IMR-90 (cell line): ENCODE results near the gene SOX5. TPM values are rescaled to one million over a fixed set of nuclear protein-coding genes. Genes with fewer than 3 reads are reported as not detected.

ENCODE experiments used
- ATAC-seq: fragments of 200-7000 bp; cut with Tn5 transposase; 2 replicates; pipeline ENCODE4 v1.9.1; 2020; ENCODE audit warnings: low read depth, mild to moderate bottlenecking, moderate library complexity
- BruUV-seq: library from RNA; stranded (reverse); fragments of 400-500 nt; replicated peaks from 2 replicates; lab custom pipeline; 2021; lab: Mats Ljungman, UMichigan
- CTCF ChIA-PET: fragments of 300-600 bp; formaldehyde crosslinking; extraction: SDS; loops from one replicate; lab custom pipeline; 2021; ENCODE audit warnings: antibody characterized with exemption; lab: Yijun Ruan, JAX
- POLR2A ChIA-PET: fragments of 300-600 bp; sonication (Branson Sonifier 250); formaldehyde crosslinking; loops from one replicate; lab custom pipeline; 2022; ENCODE audit warnings: antibody characterized with exemption; ENCODE audit not compliant: unreplicated experiment; lab: Charles Lee
- DNase-seq: peaks from one replicate; pipeline ENCODE4 v3.0.0; 2013
- H2AFZ ChIP-seq: replicated peaks from 2 replicates; pipeline ENCODE3; 2013; ENCODE audit warnings: low read length, mild to moderate bottlenecking; ENCODE audit not compliant: poor library complexity
- H2AK5ac ChIP-seq: 2 replicates; pipeline ENCODE4 v1.6.1; 2013; ENCODE audit warnings: low read depth, low read length, inconsistent platforms
- H2AK9ac ChIP-seq: replicated peaks from 2 replicates; pipeline ENCODE3; 2013; ENCODE audit warnings: mild to moderate bottlenecking, low read depth, low read length, moderate library complexity; ENCODE audit not compliant: poor library complexity
- H2BK120ac ChIP-seq: 2 replicates; pipeline ENCODE4 v1.6.1; 2013; ENCODE audit warnings: low read depth, low read length, inconsistent platforms
- H2BK15ac ChIP-seq: 3 replicates; pipeline ENCODE4 v1.6.1; 2013; ENCODE audit warnings: low read depth, low read length, inconsistent platforms
- H2BK20ac ChIP-seq: 2 replicates; pipeline ENCODE4 v1.6.1; 2013; ENCODE audit warnings: low read depth, mild to moderate bottlenecking, inconsistent platforms, low read length, moderate library complexity
- H2BK5ac ChIP-seq: 2 replicates; pipeline ENCODE4 v1.6.1; 2013; ENCODE audit warnings: mild to moderate bottlenecking, low read depth, low read length, inconsistent platforms; ENCODE audit not compliant: poor library complexity, severe bottlenecking
- H3K14ac ChIP-seq: replicated peaks from 2 replicates; pipeline ENCODE4 v1.6.1; 2013; ENCODE audit warnings: low read depth, low read length, inconsistent platforms
- H3K18ac ChIP-seq: 2 replicates; pipeline ENCODE4 v1.6.1; 2013; ENCODE audit warnings: low read depth, low read length, control low read depth
- H3K23ac ChIP-seq: 2 replicates; pipeline ENCODE4 v1.6.1; 2013; ENCODE audit warnings: low read depth, low read length, inconsistent platforms
- H3K27ac ChIP-seq: 2 replicates; pipeline ENCODE4 v1.5.1; 2013; ENCODE audit warnings: mild to moderate bottlenecking, control low read depth, low read length; ENCODE audit not compliant: insufficient read depth
- H3K27me3 ChIP-seq: 2 replicates; pipeline ENCODE4 v1.6.1; 2013; ENCODE audit warnings: low read length; ENCODE audit not compliant: control insufficient read depth, insufficient read depth
- H3K36me3 ChIP-seq: 2 replicates; pipeline ENCODE4 v1.6.1; 2013; ENCODE audit warnings: low read length, mixed read lengths; ENCODE audit not compliant: control insufficient read depth, insufficient read depth
- H3K4ac ChIP-seq: 2 replicates; pipeline ENCODE4 v1.6.1; 2013; ENCODE audit warnings: low read depth, low read length, inconsistent platforms
- H3K4me1 ChIP-seq: 2 replicates; pipeline ENCODE4 v1.6.1; 2013; ENCODE audit warnings: low read length, mixed read lengths; ENCODE audit not compliant: control insufficient read depth, insufficient read depth
- H3K4me2 ChIP-seq: 2 replicates; pipeline ENCODE4 v1.6.1; 2013; ENCODE audit warnings: low read depth, mild to moderate bottlenecking, control low read depth, low read length, moderate library complexity
- H3K4me3 ChIP-seq: 2 replicates; pipeline ENCODE4 v1.5.1; 2013; ENCODE audit warnings: low read depth, mild to moderate bottlenecking, control low read depth, low read length, moderate library complexity; ENCODE audit not compliant: insufficient read depth
- H3K56ac ChIP-seq: 2 replicates; pipeline ENCODE4 v1.6.1; 2013; ENCODE audit warnings: low read length, inconsistent platforms; ENCODE audit not compliant: insufficient read depth; ENCODE audit errors: extremely low read depth
- H3K79me1 ChIP-seq, 2 experiments: 2 replicates each; pipeline ENCODE4 v1.6.1; 2013; ENCODE audit warnings: low read length in 2 of 2, inconsistent platforms in 1 of 2, low read depth in 1 of 2
- H3K9ac ChIP-seq: 2 replicates; pipeline ENCODE4 v1.6.1; 2013; ENCODE audit warnings: low read depth, low read length, control low read depth
- H3K9me1 ChIP-seq: 2 replicates; pipeline ENCODE4 v1.6.1; 2013; ENCODE audit warnings: low read length, inconsistent platforms; ENCODE audit not compliant: insufficient read depth
- H3K9me3 ChIP-seq: 2 replicates; pipeline ENCODE4 v1.6.1; 2013; ENCODE audit warnings: low read length; ENCODE audit not compliant: control insufficient read depth, insufficient read depth
- H4K20me1 ChIP-seq: 2 replicates; pipeline ENCODE4 v1.6.1; 2013; ENCODE audit warnings: low read length, inconsistent platforms; ENCODE audit not compliant: insufficient read depth
- H4K5ac ChIP-seq: 2 replicates; pipeline ENCODE4 v1.6.1; 2013; ENCODE audit warnings: mild to moderate bottlenecking, low read depth, low read length, control low read depth
- H4K8ac ChIP-seq, 2 experiments: 2 replicates each; pipeline ENCODE4 v1.6.1; 2013; ENCODE audit warnings: low read depth in 2 of 2, low read length in 2 of 2, control low read depth in 1 of 2, inconsistent platforms in 1 of 2
- H4K91ac ChIP-seq: 2 replicates; pipeline ENCODE4 v1.6.1; 2013; ENCODE audit warnings: low read depth, low read length, inconsistent platforms; ENCODE audit not compliant: insufficient read depth
- BHLHE40 ChIP-seq: fragments of 150-350 bp; IDR thresholded peaks from 2 replicates; pipeline ENCODE4 v1.6.1; 2016; ENCODE audit warnings: mild to moderate bottlenecking, low read depth, low read length
- CEBPB ChIP-seq: IDR thresholded peaks from 2 replicates; pipeline ENCODE4 v1.6.1; 2012; ENCODE audit warnings: low read depth, low read length, improper control_type of control experiment
- MXI1 ChIP-seq: IDR thresholded peaks from 2 replicates; pipeline ENCODE4 v1.6.1; 2012; ENCODE audit warnings: low read depth, mild to moderate bottlenecking, low read length, moderate library complexity, borderline replicate concordance
- NFE2L2 ChIP-seq: fragments of 150-350 bp; IDR thresholded peaks from 2 replicates; pipeline ENCODE4 v1.6.1; 2016; ENCODE audit warnings: low read depth, mild to moderate bottlenecking, low read length
- POLR2A ChIP-seq: IDR thresholded peaks from 2 replicates; pipeline ENCODE4 v1.6.1; 2012; ENCODE audit warnings: mild to moderate bottlenecking, low read depth, low read length
- RAD21 ChIP-seq: IDR thresholded peaks from 2 replicates; pipeline ENCODE4 v1.6.1; 2012; ENCODE audit warnings: low read length, improper control_type of control experiment
- RFX5 ChIP-seq: IDR thresholded peaks from 2 replicates; pipeline ENCODE4 v1.8.0; 2012; ENCODE audit warnings: low read depth, mild to moderate bottlenecking, low read length, moderate library complexity
- SMC3 ChIP-seq: fragments of 150-350 bp; IDR thresholded peaks from 2 replicates; pipeline ENCODE4 v1.6.1; 2016; ENCODE audit warnings: low read depth, mild to moderate bottlenecking, antibody characterized with exemption, low read length, moderate library complexity
- WGBS, 2 experiments: methylation state at CpG; one replicate each; pipeline versions ENCODE4 v1.1.5 to v1.1.7; 2013; ENCODE audit warnings: missing lambda C conversion rate in 2 of 2; ENCODE audit not compliant: insufficient read length in 1 of 2; ENCODE audit errors: extremely low coverage in 2 of 2; 5-methylcytosine and 5-hydroxymethylcytosine counted together
- dilution Hi-C: fragments of 300-500 bp; cut with HindIII; formaldehyde crosslinking; loops from one replicate; pipeline ENCODE4 v1.14.3; 2018; ENCODE audit warnings: low sequenced_read_pairs; ENCODE audit not compliant: unreplicated experiment
- in situ Hi-C: fragments of 300-500 bp; cut with MboI; formaldehyde crosslinking; loops from 3 replicates; pipeline ENCODE4 v1.14.3; 2019; ENCODE audit warnings: low sequenced_read_pairs, inconsistent platforms, mixed read lengths
- intact Hi-C: fragments of 100-400 bp; cut with micrococcal nuclease; formaldehyde crosslinking; loops from 2 replicates; pipeline ENCODE4 v1.10.0; 2022
- polyA plus RNA-seq, 3 experiments: library from polyadenylated mRNA; depleted of rRNA; stranded (reverse); fragments of >200 nt; gene quantifications; 2 replicates each; pipeline ENCODE4 v1.2.3, GENCODE V29; 2012; ENCODE audit warnings: low replicate concordance in 1 of 3
- total RNA-seq: library from RNA; depleted of rRNA; stranded (reverse); fragments of >200 nt; gene quantifications from 2 replicates; pipeline ENCODE4 v1.2.3, GENCODE V29; 2012
- TF ChIP-seq, protein P1 (sequence below): fragments of 150-350 bp; IDR thresholded peaks from 2 replicates; pipeline ENCODE4 v1.6.1; 2016; ENCODE audit warnings: low read depth, mild to moderate bottlenecking, low read length, moderate library complexity, borderline replicate concordance

The SOX5 gene
- total and polyA plus RNA-seq, 2 of the 4 experiments (the other 2 are of a cell fraction) = 1.1 to 13.1 TPM

DNA sequence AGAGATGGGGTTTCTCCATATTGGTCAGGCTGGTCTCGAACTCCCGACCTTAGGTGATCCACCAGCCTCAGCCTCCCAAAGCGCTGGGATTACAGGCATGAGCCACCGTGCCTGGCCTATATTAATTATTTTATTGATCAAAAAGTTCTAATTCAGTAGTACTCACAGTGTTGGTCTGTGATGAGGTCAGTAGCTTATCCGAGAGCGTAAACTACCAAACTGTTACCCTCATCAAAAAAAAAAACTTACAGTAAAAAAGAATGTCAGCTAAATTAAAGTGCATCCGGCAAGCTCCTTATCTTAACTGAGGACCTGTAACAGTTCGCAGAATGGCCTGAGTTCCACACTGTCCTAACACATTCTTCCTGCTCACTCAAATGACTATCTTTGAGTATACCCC lies 228.2 kb downstream of the SOX5 start:
- ATAC-seq (no peak), DNase-seq (no peak)
- dilution Hi-C loops (no loop called here), in situ Hi-C loops (no loop called here), intact Hi-C loops (no loop called here)
- Histone ChIP-seq H3K4ac (no peak overlapping the region), H3K79me1 (no peaks in the 10 kb centered on the region), H2AFZ (no peak overlapping the region), H2AK5ac (no peak overlapping the region), H3K56ac (no peak overlapping the region), H3K14ac (no peak overlapping the region), H4K5ac (no peak overlapping the region), H3K27me3 (no peaks in the 10 kb centered on the region), H4K8ac (no peak overlapping the region), H3K9ac (no peak overlapping the region), H3K4me3 (no peak overlapping the region), H4K20me1 (no peaks in the 10 kb centered on the region), H3K9me1 (no peaks in the 10 kb centered on the region), H2BK20ac (no peak overlapping the region), H2BK5ac (no peak overlapping the region), H3K4me2 (no peak overlapping the region), H3K27ac (no peak overlapping the region), H3K18ac (no peak overlapping the region), H2BK15ac (no peak overlapping the region), H3K4me1 (no peaks in the 10 kb centered on the region), H2BK120ac (no peak overlapping the region), H3K23ac (no peak overlapping the region), H4K91ac (no peak overlapping the region), H2AK9ac (no peak overlapping the region), H3K36me3 (no peaks in the 10 kb centered on the region), H3K9me3 (no peaks in the 10 kb centered on the region)
- CTCF ChIA-PET = interaction anchor here (0.6 kb wide), 1 partner anchor 13 kb away, joined by 3 read pairs; no protein-coding TSS in a partner anchor
- 80% methylated on average over 2 of the region's 8 CpGs; no CpG with 5 or more reads in 1 of the 2 experiments for WGBS, 2 experiments
- TF ChIP-seq POLR2A (no peak), NFE2L2 (no peak), RAD21 (no peak), RFX5 (no peak), MXI1 (no peak), CEBPB (no peak), SMC3 (no peak), BHLHE40 (no peak)
- TF ChIP-seq, protein P1, sequence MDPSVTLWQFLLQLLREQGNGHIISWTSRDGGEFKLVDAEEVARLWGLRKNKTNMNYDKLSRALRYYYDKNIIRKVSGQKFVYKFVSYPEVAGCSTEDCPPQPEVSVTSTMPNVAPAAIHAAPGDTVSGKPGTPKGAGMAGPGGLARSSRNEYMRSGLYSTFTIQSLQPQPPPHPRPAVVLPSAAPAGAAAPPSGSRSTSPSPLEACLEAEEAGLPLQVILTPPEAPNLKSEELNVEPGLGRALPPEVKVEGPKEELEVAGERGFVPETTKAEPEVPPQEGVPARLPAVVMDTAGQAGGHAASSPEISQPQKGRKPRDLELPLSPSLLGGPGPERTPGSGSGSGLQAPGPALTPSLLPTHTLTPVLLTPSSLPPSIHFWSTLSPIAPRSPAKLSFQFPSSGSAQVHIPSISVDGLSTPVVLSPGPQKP = no peak
- no TSS peak for BruUV-seq
- POLR2A ChIA-PET = no interaction called here
